ENCODE data around the gene ATPAF1.

DNA sequence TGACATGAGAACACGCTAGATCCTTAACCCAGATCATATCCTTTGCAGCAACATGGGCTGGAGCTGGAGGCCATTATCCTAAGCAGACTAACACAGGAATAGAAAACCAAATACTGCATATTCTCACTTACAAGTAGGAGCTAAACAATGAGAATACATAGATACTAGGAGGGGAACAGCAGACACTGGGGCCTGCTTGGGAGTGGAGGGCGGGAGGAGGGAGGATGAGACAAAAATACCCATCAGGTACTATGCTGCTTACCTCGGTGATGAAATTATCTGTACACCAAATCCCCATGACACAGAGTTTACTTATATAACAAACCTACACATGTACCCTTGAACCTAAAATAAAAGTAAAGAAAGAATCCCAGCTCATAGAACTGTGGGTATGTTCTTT lies 50.3 kb downstream of the ATPAF1 start:
- TF ChIP-seq POLR2A (IDR thresholded peaks at IDR 0.05), result no peak
- TF ChIP-seq, protein P1, sequence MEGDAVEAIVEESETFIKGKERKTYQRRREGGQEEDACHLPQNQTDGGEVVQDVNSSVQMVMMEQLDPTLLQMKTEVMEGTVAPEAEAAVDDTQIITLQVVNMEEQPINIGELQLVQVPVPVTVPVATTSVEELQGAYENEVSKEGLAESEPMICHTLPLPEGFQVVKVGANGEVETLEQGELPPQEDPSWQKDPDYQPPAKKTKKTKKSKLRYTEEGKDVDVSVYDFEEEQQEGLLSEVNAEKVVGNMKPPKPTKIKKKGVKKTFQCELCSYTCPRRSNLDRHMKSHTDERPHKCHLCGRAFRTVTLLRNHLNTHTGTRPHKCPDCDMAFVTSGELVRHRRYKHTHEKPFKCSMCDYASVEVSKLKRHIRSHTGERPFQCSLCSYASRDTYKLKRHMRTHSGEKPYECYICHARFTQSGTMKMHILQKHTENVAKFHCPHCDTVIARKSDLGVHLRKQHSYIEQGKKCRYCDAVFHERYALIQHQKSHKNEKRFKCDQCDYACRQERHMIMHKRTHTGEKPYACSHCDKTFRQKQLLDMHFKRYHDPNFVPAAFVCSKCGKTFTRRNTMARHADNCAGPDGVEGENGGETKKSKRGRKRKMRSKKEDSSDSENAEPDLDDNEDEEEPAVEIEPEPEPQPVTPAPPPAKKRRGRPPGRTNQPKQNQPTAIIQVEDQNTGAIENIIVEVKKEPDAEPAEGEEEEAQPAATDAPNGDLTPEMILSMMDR (IDR thresholded peaks at IDR 0.05), result no peak

Data from adrenal gland (tissue), 5 donors.